ENCODE results near the gene TMEM54.

DNA sequence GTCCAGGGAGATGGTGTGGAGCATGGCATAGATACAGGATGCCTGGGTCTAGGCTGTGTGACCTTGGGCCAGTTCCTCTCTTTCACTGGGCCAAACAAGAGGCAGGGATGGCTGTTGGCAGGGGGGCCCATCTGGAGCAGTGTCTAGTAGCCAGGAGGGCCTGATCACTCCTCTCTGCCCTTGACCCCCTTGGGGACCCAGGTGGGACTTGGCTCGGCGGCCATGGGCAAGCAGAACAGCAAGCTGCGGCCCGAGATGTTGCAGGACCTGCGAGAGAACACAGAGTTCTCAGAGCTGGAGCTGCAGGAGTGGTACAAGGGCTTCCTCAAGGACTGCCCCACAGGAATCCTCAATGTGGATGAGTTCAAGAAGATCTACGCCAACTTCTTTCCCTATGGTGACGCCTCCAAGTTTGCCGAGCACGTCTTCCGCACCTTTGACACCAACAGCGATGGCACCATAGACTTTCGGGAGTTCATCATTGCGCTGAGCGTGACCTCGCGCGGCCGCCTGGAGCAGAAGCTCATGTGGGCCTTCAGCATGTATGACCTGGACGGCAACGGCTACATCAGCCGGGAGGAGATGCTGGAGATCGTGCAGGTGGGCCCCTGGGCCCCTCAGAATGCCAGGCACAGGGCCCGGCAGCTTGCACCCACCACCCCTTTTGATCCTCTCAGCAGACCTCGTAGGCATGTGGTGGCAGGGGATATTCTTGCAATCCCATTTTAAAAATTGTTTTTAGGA is 12.3 kb downstream of the TMEM54 start:
- no peak for TF ChIP-seq EZH2 (IDR thresholded peaks at IDR 0.05; ENCODE audit: borderline replicate concordance, low read length)
- TF ChIP-seq, protein P1, sequence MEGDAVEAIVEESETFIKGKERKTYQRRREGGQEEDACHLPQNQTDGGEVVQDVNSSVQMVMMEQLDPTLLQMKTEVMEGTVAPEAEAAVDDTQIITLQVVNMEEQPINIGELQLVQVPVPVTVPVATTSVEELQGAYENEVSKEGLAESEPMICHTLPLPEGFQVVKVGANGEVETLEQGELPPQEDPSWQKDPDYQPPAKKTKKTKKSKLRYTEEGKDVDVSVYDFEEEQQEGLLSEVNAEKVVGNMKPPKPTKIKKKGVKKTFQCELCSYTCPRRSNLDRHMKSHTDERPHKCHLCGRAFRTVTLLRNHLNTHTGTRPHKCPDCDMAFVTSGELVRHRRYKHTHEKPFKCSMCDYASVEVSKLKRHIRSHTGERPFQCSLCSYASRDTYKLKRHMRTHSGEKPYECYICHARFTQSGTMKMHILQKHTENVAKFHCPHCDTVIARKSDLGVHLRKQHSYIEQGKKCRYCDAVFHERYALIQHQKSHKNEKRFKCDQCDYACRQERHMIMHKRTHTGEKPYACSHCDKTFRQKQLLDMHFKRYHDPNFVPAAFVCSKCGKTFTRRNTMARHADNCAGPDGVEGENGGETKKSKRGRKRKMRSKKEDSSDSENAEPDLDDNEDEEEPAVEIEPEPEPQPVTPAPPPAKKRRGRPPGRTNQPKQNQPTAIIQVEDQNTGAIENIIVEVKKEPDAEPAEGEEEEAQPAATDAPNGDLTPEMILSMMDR (IDR thresholded peaks at IDR 0.05; ENCODE audit: low read length): no peak

Measured in OCI-LY1 (cell line).